K562 (cell line): Measurements from ENCODE around the gene PRDM2. TPM values are rescaled to one million over a fixed set of nuclear protein-coding genes. Genes with fewer than 3 reads are reported as not detected.

ENCODE experiments used
- ATAC-seq: fragments of 200-7000 bp; cut with Tn5 transposase; 3 replicates; pipeline ENCODE4 v1.9.1; 2020; ENCODE audit warnings: moderate library complexity
- BruUV-seq: library from RNA; stranded (reverse); fragments of 400-500 nt; replicated peaks from 2 replicates; lab custom pipeline; 2021; lab: Mats Ljungman, UMichigan
- CTCF ChIA-PET: fragments of 300-600 bp; formaldehyde crosslinking; extraction: SDS; loops from one replicate; lab custom pipeline; 2021; ENCODE audit warnings: low intra/inter-chr PET ratio; lab: Yijun Ruan, JAX
- POLR2A ChIA-PET: fragments of 300-600, 350-650 bp; sonication (Branson Sonifier 250); formaldehyde crosslinking; extraction: SDS; loops from one replicate; lab custom pipeline; 2021; ENCODE audit warnings: antibody characterized with exemption, inconsistent platforms; lab: Yijun Ruan, JAX
- DNase-seq, 4 experiments: peaks; one replicate each; pipeline versions ENCODE4 v3.0.0 to v3.0.0-alpha.2; 2011 to 2018; ENCODE audit warnings: low spot score in 3 of 4, mixed read lengths in 3 of 4; ENCODE audit errors: extremely low read depth in 1 of 4
- FAIRE-seq: peaks from 2 replicates; lab custom pipeline; 2011; peaks lifted over from hg19 to GRCh38; lab: Jason Lieb, UNC
- H2AFZ ChIP-seq: 2 replicates; pipeline ENCODE4 v1.6.0; 2011; ENCODE audit warnings: low read depth, low read length, control low read depth, inconsistent platforms
- H3K27ac ChIP-seq: fragments of 200-600 bp; 3 replicates; pipeline ENCODE4 v1.8.0; 2011; ENCODE audit warnings: low read depth, mild to moderate bottlenecking, control low read depth, inconsistent platforms, low read length, moderate library complexity, mixed read lengths; ENCODE audit errors: extremely low read depth
- H3K27me3 ChIP-seq, 2 experiments: fragments of 300-600 bp in 1 of 2; 2 replicates in 1 of 2; 3 replicates in 1 of 2; pipeline versions ENCODE4 v1.6.0 to v1.8.0; 2011; ENCODE audit warnings: inconsistent platforms in 2 of 2, low read length in 2 of 2, mild to moderate bottlenecking in 1 of 2, mixed read lengths in 1 of 2, moderate library complexity in 1 of 2; ENCODE audit not compliant: control insufficient read depth in 2 of 2, insufficient read depth in 2 of 2
- H3K36me3 ChIP-seq: fragments of 300-600 bp; 3 replicates; pipeline ENCODE4 v1.8.0; 2011; ENCODE audit warnings: mild to moderate bottlenecking, low read length, inconsistent platforms; ENCODE audit not compliant: control insufficient read depth, insufficient read depth
- H3K4me1 ChIP-seq, 2 experiments: fragments of 200-600 bp in 1 of 2; replicated peaks in 1 of 2; 2 replicates in 1 of 2; 3 replicates in 1 of 2; pipeline versions ENCODE4 v1.5.1 to v1.8.0; 2011; ENCODE audit warnings: inconsistent platforms in 2 of 2, low read length in 2 of 2, mild to moderate bottlenecking in 1 of 2, mixed read lengths in 1 of 2, moderate library complexity in 1 of 2; ENCODE audit not compliant: control insufficient read depth in 2 of 2, insufficient read depth in 2 of 2
- H3K4me2 ChIP-seq: 2 replicates; pipeline ENCODE4 v1.6.1; 2011; ENCODE audit warnings: low read length, control low read depth, inconsistent platforms, mixed read lengths; ENCODE audit not compliant: insufficient read depth
- H3K4me3 ChIP-seq: fragments of 200-600 bp; sonication (generic), shearing (Covaris generic); 2 replicates; pipeline ENCODE4 v1.5.1; 2016; ENCODE audit warnings: control low read depth, inconsistent platforms
- H3K79me2 ChIP-seq: fragments of 200-600 bp; 3 replicates; pipeline ENCODE4 v1.8.0; 2011; ENCODE audit warnings: low read length, inconsistent platforms; ENCODE audit not compliant: control insufficient read depth, insufficient read depth
- H3K9ac ChIP-seq, 2 experiments: 2 replicates each; pipeline versions ENCODE4 v1.6.0 to v1.6.1; 2011; ENCODE audit warnings: low read depth in 2 of 2, low read length in 2 of 2, control low read depth in 1 of 2, inconsistent platforms in 1 of 2, mild to moderate bottlenecking in 1 of 2, mixed read lengths in 1 of 2; ENCODE audit not compliant: insufficient read depth in 1 of 2
- H3K9me1 ChIP-seq: one replicate; pipeline ENCODE4 v1.6.0; 2011; ENCODE audit warnings: inconsistent platforms, mild to moderate bottlenecking, low read length, moderate library complexity; ENCODE audit not compliant: control insufficient read depth, insufficient read depth
- H3K9me3 ChIP-seq: replicated peaks from 2 replicates; pipeline ENCODE4 v1.5.1; 2011; ENCODE audit warnings: low read depth, low read length, inconsistent platforms; ENCODE audit not compliant: control insufficient read depth, insufficient read depth
- H4K20me1 ChIP-seq: replicated peaks from 2 replicates; pipeline ENCODE4 v1.6.1; 2011; ENCODE audit warnings: low read length, inconsistent platforms, mixed read lengths; ENCODE audit not compliant: control insufficient read depth, insufficient read depth
- ASH1L ChIP-seq: fragments of 450-650 bp; IDR thresholded peaks from 2 replicates; pipeline ENCODE4 v1.6.1; 2018; ENCODE audit warnings: borderline replicate concordance, mild to moderate bottlenecking, low read depth; ENCODE audit not compliant: partially characterized antibody
- CBX8 ChIP-seq: fragments of 200-600 bp; sonication (generic); IDR thresholded peaks from 2 replicates; pipeline ENCODE4 v1.6.1; 2012; ENCODE audit warnings: borderline replicate concordance, mixed run types, low read depth, mild to moderate bottlenecking, moderate library complexity, mixed read lengths, low read length, control low read depth, inconsistent platforms; ENCODE audit not compliant: poor library complexity, severe bottlenecking; ENCODE audit errors: extremely low read depth
- E2F3 ChIP-seq: fragments of 250-450 bp; sonication (Bioruptor Pico); IDR thresholded peaks from 2 replicates; pipeline ENCODE4 v1.4.0; 2020; ENCODE audit warnings: mild to moderate bottlenecking
- NR0B1 ChIP-seq: fragments of 450-650 bp; IDR thresholded peaks from one replicate; pipeline ENCODE4 v1.6.1; 2018; ENCODE audit warnings: mild to moderate bottlenecking, moderate library complexity; ENCODE audit not compliant: partially characterized antibody
- ZNF311 ChIP-seq: fragments of 250-450 bp; sonication (Bioruptor Pico); IDR thresholded peaks from 2 replicates; pipeline ENCODE4 v1.4.0; 2020; ENCODE audit warnings: mild to moderate bottlenecking, moderate library complexity
- ZNF512 ChIP-seq: IDR thresholded peaks from 2 replicates; pipeline ENCODE4 v1.6.1; 2016; ENCODE audit warnings: missing genetic modification characterization, missing compliant biosample characterization
- WGBS: fragments of 100-300 bp; shearing (Covaris generic); methylation state at CpG from one replicate; pipeline ENCODE4 v1.1.6; 2016; ENCODE audit warnings: low coverage, mixed read lengths; ENCODE audit not compliant: insufficient coverage; ENCODE audit errors: missing lambda C conversion rate; 5-methylcytosine and 5-hydroxymethylcytosine counted together
- in situ Hi-C: fragments of 300-500 bp; cut with MboI; formaldehyde crosslinking; loops from 4 replicates; pipeline ENCODE4 v1.15.0; 2018; ENCODE audit warnings: inconsistent platforms, mixed read lengths
- intact Hi-C: fragments of 100-400 bp; cut with micrococcal nuclease; formaldehyde crosslinking; loops from 2 replicates; pipeline ENCODE4 v1.14.2; 2022
- polyA plus RNA-seq, 8 experiments: library from polyadenylated mRNA; depleted of rRNA in 4 of 8; stranded (reverse) in 5 of 8; unstranded in 3 of 8; fragments of >200 nt; fragmentation: Nextera tagmentation in 2 of 8; fragmentation: Illumina TruSeq in 1 of 8; extraction: Ambion mirVana in 2 of 8; extraction: Trizol in 1 of 8; gene quantifications; 2 replicates each; pipeline versions ENCODE4 v1.2.1 to v1.2.3, GENCODE V29; 2011 to 2014; ENCODE audit warnings: inconsistent platforms in 1 of 8, missing spikeins in 1 of 8
- total RNA-seq, 7 experiments: library from RNA; depleted of rRNA in 6 of 7; stranded (reverse); fragments of >200 nt in 6 of 7; fragmentation: Illumina TruSeq in 2 of 7; extraction: Trizol in 2 of 7; gene quantifications; 2 replicates each; pipeline versions ENCODE4 v1.2.1 to v1.2.3, GENCODE V29; 2011 to 2021; ENCODE audit warnings: low replicate concordance in 1 of 7

Gene PRDM2
- total and polyA plus RNA-seq, 9 of the 15 experiments (the other 6 are each of a cell fraction or from before 2014, with no cell fraction given), result 5.4 to 27.6 (median 12.5) TPM

GRCh38 chr1:13708380-13708982 lies 8.5 kb downstream of the PRDM2 start:
- no peaks in the 10 kb centered on the region for H4K20me1 ChIP-seq
- no peak overlapping the region for H3K4me3 ChIP-seq
- FAIRE-seq, result no peak
- in situ Hi-C loops, result no loop called here
- no TSS peak for BruUV-seq
- H2AFZ ChIP-seq, result no peak overlapping the region
- H3K9me1 ChIP-seq, result no peaks in the 10 kb centered on the region
- ChIA-PET CTCF (no interaction called here), POLR2A (interaction anchor here (0.8 to 1.8 kb wide), 3 partner anchors 11 to 20 kb away, joined by 3 to 5 read pairs (median 3); no protein-coding TSS in a partner anchor)
- no peak overlapping the region for H3K4me2 ChIP-seq
- ATAC-seq, result no peak
- no peaks in the 10 kb centered on the region for H3K4me1 ChIP-seq
- intact Hi-C loops, result no loop called here
- peaks cover 20 to 25% of the 10 kb centered on the region in 2 experiments for H3K27me3 ChIP-seq
- under 1% methylated on average over 10 of the region's 10 CpGs for WGBS
- no peak for DNase-seq
- TF ChIP-seq ASH1L (no peak), ZNF512 (no peak), ZNF311 (CRISPR knock-in tag) (no peak), E2F3 (no peak), CBX8 (peak; percentile 63), NR0B1 (no peak)
- H3K27ac ChIP-seq, result no peak overlapping the region
- H3K9me3 ChIP-seq, result no peaks in the 10 kb centered on the region
- H3K9ac ChIP-seq, result no peak overlapping the region
- H3K36me3 ChIP-seq, result no peaks in the 10 kb centered on the region
- no peaks in the 10 kb centered on the region for H3K79me2 ChIP-seq
